HCT116 (cell line): ENCODE measurements around the gene C8A. TPM values are rescaled to one million over a fixed set of nuclear protein-coding genes. Genes with fewer than 3 reads are reported as not detected.

ENCODE experiments used
- ATAC-seq: fragments of 200-7000 bp; cut with Tn5 transposase; 2 replicates; pipeline ENCODE4 v1.9.1; 2020; ENCODE audit warnings: mild to moderate bottlenecking, moderate library complexity
- BruUV-seq: library from RNA; stranded (reverse); fragments of 400-500 nt; replicated peaks from 2 replicates; lab custom pipeline; 2021; lab: Mats Ljungman, UMichigan
- CTCF ChIA-PET: fragments of 300-600 bp; sonication (Branson Sonifier 250); formaldehyde crosslinking; loops from one replicate; lab custom pipeline; 2021; ENCODE audit warnings: antibody characterized with exemption; lab: Charles Lee
- POLR2A ChIA-PET: fragments of 300-600, 350-600 bp; sonication (Branson Sonifier 250); formaldehyde crosslinking; loops from one replicate; lab custom pipeline; 2021; ENCODE audit warnings: antibody characterized with exemption; lab: Charles Lee
- RAD21 ChIA-PET, 2 experiments: fragments of 300-600 bp; sonication (Branson Sonifier 250); formaldehyde crosslinking; loops; one replicate each; lab custom pipeline; 2023; ENCODE audit warnings: low total read pairs in 2 of 2; ENCODE audit not compliant: uncharacterized antibody in 2 of 2, unreplicated experiment in 2 of 2, low non-redundant PET in 1 of 2; lab: Charles Lee
- DNase-seq: peaks from one replicate; pipeline ENCODE4 v3.0.0-alpha.2; 2010; ENCODE audit warnings: low read depth, low spot score
- H2AFZ ChIP-seq: fragments of 200-600 bp; shearing (Covaris generic), sonication (generic); 2 replicates; pipeline ENCODE4 v1.6.1; 2017; ENCODE audit warnings: low read depth, mixed run types, mixed read lengths, antibody characterized with exemption, low read length; ENCODE audit not compliant: poor library complexity, severe bottlenecking
- H3K27ac ChIP-seq: 2 replicates; pipeline ENCODE4 v1.5.1; 2012; ENCODE audit warnings: low read depth, low read length
- H3K27me3 ChIP-seq: fragments of 200-600 bp; sonication (generic); 2 replicates; pipeline ENCODE4 v1.6.1; 2016; ENCODE audit warnings: mixed run types, low read length, mixed read lengths; ENCODE audit not compliant: insufficient read depth
- H3K36me3 ChIP-seq, 2 experiments: fragments of 200-500 bp in 1 of 2; fragments of 200-600 bp in 1 of 2; sonication (Bioruptor generic) in 1 of 2; sonication (generic) in 1 of 2; 2 replicates each; pipeline versions ENCODE4 v1.5.1 to v1.6.1; 2014 to 2016; ENCODE audit warnings: low read length in 2 of 2, inconsistent platforms in 1 of 2, mixed read lengths in 1 of 2, mixed run types in 1 of 2; ENCODE audit not compliant: insufficient read depth in 2 of 2, control insufficient read depth in 1 of 2
- H3K4me1 ChIP-seq, 2 experiments: fragments of 200-600 bp in 1 of 2; sonication (generic) in 1 of 2; 2 replicates each; pipeline versions ENCODE4 v1.5.1 to v1.6.1; 2012 to 2017; ENCODE audit warnings: low read length in 2 of 2, inconsistent platforms in 1 of 2, mild to moderate bottlenecking in 1 of 2, mixed read lengths in 1 of 2, mixed run types in 1 of 2, moderate library complexity in 1 of 2; ENCODE audit not compliant: insufficient read depth in 2 of 2, control insufficient read depth in 1 of 2
- H3K4me2 ChIP-seq: fragments of 200-600 bp; sonication (generic); 2 replicates; pipeline ENCODE4 v1.6.1; 2017; ENCODE audit warnings: mixed run types, low read length, mixed read lengths
- H3K4me3 ChIP-seq, 2 experiments: fragments of 200-600 bp in 1 of 2; sonication (generic) in 1 of 2; replicated peaks in 1 of 2; 2 replicates each; pipeline ENCODE4 v1.5.1; 2011 to 2016; ENCODE audit warnings: low read length in 2 of 2, control low read depth in 1 of 2, low read depth in 1 of 2, mild to moderate bottlenecking in 1 of 2, mixed read lengths in 1 of 2, mixed run types in 1 of 2
- H3K79me2 ChIP-seq: fragments of 200-600 bp; sonication (generic); 2 replicates; pipeline ENCODE4 v1.6.1; 2017; ENCODE audit warnings: mild to moderate bottlenecking, mixed run types, low read length, moderate library complexity, mixed read lengths; ENCODE audit not compliant: insufficient read depth
- H3K9ac ChIP-seq: fragments of 200-600 bp; sonication (generic); 2 replicates; pipeline ENCODE4 v1.6.1; 2016; ENCODE audit warnings: low read length, mixed read lengths
- H3K9me2 ChIP-seq: fragments of 200-600 bp; sonication (generic), shearing (Covaris generic); 2 replicates; pipeline ENCODE4 v1.6.1; 2017; ENCODE audit warnings: mixed run types, mild to moderate bottlenecking, moderate library complexity; ENCODE audit not compliant: insufficient read depth
- H3K9me3 ChIP-seq, 2 experiments: fragments of 200-500 bp in 1 of 2; fragments of 200-600 bp in 1 of 2; sonication (Bioruptor generic) in 1 of 2; sonication (generic) in 1 of 2; 2 replicates each; pipeline ENCODE4 v1.6.1; 2014 to 2017; ENCODE audit warnings: low read length in 2 of 2, mixed read lengths in 2 of 2, inconsistent platforms in 1 of 2, low read depth in 1 of 2, mild to moderate bottlenecking in 1 of 2, mixed run types in 1 of 2, moderate library complexity in 1 of 2; ENCODE audit not compliant: control insufficient read depth in 1 of 2, insufficient read depth in 1 of 2
- H4K20me1 ChIP-seq: fragments of 200-600 bp; sonication (generic), shearing (Covaris generic); 2 replicates; pipeline ENCODE4 v1.6.1; 2017; ENCODE audit warnings: mixed run types, mild to moderate bottlenecking, moderate library complexity; ENCODE audit not compliant: insufficient read depth
- CBX3 ChIP-seq: IDR thresholded peaks from 2 replicates; pipeline ENCODE4 v1.6.1; 2012; ENCODE audit warnings: low read depth
- CTCF ChIP-seq, 3 experiments: fragments of 200-600 bp in 1 of 3; sonication (generic) in 1 of 3; IDR thresholded peaks in 2 of 3; conservative IDR thresholded peaks in 1 of 3; 2 replicates each; pipeline ENCODE4 v1.5.1; 2012 to 2017; ENCODE audit warnings: low read depth in 2 of 3, low read length in 2 of 3, antibody characterized with exemption in 1 of 3, borderline replicate concordance in 1 of 3, control low read depth in 1 of 3, mild to moderate bottlenecking in 1 of 3, mixed read lengths in 1 of 3, mixed run types in 1 of 3, moderate library complexity in 1 of 3; ENCODE audit not compliant: insufficient read depth in 1 of 3
- EGR1 ChIP-seq: IDR thresholded peaks from 2 replicates; pipeline ENCODE4 v1.6.1; 2012; ENCODE audit warnings: low read depth
- ELF1 ChIP-seq: IDR thresholded peaks from 2 replicates; pipeline ENCODE4 v1.6.1; 2012; ENCODE audit warnings: low read depth, borderline replicate concordance
- FOSL1 ChIP-seq: IDR thresholded peaks from 2 replicates; pipeline ENCODE4 v1.6.1; 2012; ENCODE audit warnings: low read depth
- JUND ChIP-seq: IDR thresholded peaks from 2 replicates; pipeline ENCODE4 v1.6.1; 2012
- POLR2A ChIP-seq: IDR thresholded peaks from 2 replicates; pipeline ENCODE4 v1.7.0; 2011; ENCODE audit warnings: borderline replicate concordance; ENCODE audit not compliant: insufficient read depth, insufficient read length; ENCODE audit errors: extremely low read depth
- POLR2AphosphoS5 ChIP-seq: IDR thresholded peaks from 2 replicates; pipeline ENCODE4 v1.6.1; 2011; ENCODE audit warnings: mild to moderate bottlenecking, low read depth, low read length, moderate library complexity
- RAD21 ChIP-seq: IDR thresholded peaks from 2 replicates; pipeline ENCODE4 v1.6.1; 2012; ENCODE audit warnings: low read depth, mild to moderate bottlenecking
- SIN3A ChIP-seq: IDR thresholded peaks from 2 replicates; pipeline ENCODE4 v1.6.1; 2012; ENCODE audit warnings: low read depth
- SP1 ChIP-seq: IDR thresholded peaks from 2 replicates; pipeline ENCODE4 v1.6.1; 2012; ENCODE audit warnings: low read depth
- ZBTB33 ChIP-seq: IDR thresholded peaks from 2 replicates; pipeline ENCODE4 v1.6.1; 2011; ENCODE audit warnings: mild to moderate bottlenecking, low read length, moderate library complexity; ENCODE audit not compliant: insufficient replicate concordance; ENCODE audit errors: extremely low read depth
- ZNF274 ChIP-seq: fragments of 200-500 bp; sonication (Bioruptor generic); IDR thresholded peaks from 2 replicates; pipeline ENCODE4 v1.6.1; 2014; ENCODE audit warnings: mild to moderate bottlenecking, low read depth, low read length, inconsistent platforms
- intact Hi-C: fragments of 100-400 bp; cut with micrococcal nuclease; formaldehyde crosslinking; loops from 2 replicates; pipeline ENCODE4 v1.10.0; 2022
- total RNA-seq: library from RNA; stranded (reverse); gene quantifications from one replicate; pipeline ENCODE4 v1.2.1, GENCODE V29; 2021; ENCODE audit not compliant: unreplicated experiment
- TF ChIP-seq, protein P1 (sequence below): IDR thresholded peaks from 2 replicates; pipeline ENCODE4 v1.6.1; 2012
- TF ChIP-seq, protein P2 (sequence below): IDR thresholded peaks from 2 replicates; pipeline ENCODE4 v1.6.1; 2012

The C8A gene
- total RNA-seq, 1 experiment from 2014 or later, result 0.10 TPM

DNA sequence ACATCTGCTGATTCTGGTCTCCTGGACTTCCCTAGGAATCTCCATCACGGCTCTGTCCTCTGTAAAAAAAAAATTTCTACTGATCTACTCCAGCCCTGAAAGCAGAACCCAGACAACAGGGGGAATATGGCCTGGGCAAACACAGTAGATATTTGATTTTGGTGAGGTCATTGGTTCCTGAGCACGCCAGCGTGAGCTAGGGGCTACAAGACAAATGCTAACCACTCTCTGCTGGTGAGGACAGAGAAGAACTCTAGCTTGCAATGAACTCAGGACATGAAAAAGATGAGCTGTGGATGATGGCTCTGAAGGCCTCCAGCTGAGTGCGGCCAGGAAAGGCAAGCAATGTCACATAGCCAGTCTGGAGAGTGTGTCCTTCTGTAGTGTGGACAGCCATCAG, 18.2 kb upstream of the C8A start:
- no TSS peak for BruUV-seq
- ATAC-seq, result no peak
- Histone ChIP-seq H3K27me3 (peaks cover 26% of the 10 kb centered on the region; the same call in 1 of the 2 replicates), H3K27ac (no peak overlapping the region), H3K4me2 (no peak overlapping the region), H3K9me2 (no peaks in the 10 kb centered on the region), H3K9ac (no peak overlapping the region), H3K4me1 (peaks cover 0 to 3% of the 10 kb centered on the region in 2 experiments; a peak in 1 of 4 replicates), H3K4me3 (no peak overlapping the region), H4K20me1 (no peaks in the 10 kb centered on the region), H3K36me3 (no peaks in the 10 kb centered on the region; a peak in 1 of 4 replicates), H3K79me2 (no peaks in the 10 kb centered on the region), H3K9me3 (no peaks in the 10 kb centered on the region), H2AFZ (no peak overlapping the region)
- DNase-seq, result no peak
- intact Hi-C loops, result no loop called here
- ChIA-PET RAD21 (no interaction called here), POLR2A (no interaction called here), CTCF (no interaction called here)
- TF ChIP-seq FOSL1 (no peak), SP1 (no peak), JUND (no peak), RAD21 (no peak), CBX3 (no peak), ZNF274 (no peak), EGR1 (no peak), SIN3A (no peak)
- TF ChIP-seq, protein P1, sequence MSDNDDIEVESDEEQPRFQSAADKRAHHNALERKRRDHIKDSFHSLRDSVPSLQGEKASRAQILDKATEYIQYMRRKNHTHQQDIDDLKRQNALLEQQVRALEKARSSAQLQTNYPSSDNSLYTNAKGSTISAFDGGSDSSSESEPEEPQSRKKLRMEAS, result no peak
- TF ChIP-seq, protein P2, sequence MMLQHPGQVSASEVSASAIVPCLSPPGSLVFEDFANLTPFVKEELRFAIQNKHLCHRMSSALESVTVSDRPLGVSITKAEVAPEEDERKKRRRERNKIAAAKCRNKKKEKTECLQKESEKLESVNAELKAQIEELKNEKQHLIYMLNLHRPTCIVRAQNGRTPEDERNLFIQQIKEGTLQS, result no peak

GRCh38 chr1:56837244-56837939, 17.2 kb upstream of the C8A start:
- DNase-seq, result no peak
- Histone ChIP-seq H3K27me3 (peaks cover 27% of the 10 kb centered on the region; the same call in 1 of the 2 replicates), H3K9me2 (no peaks in the 10 kb centered on the region), H3K9me3 (no peaks in the 10 kb centered on the region), H3K36me3 (no peaks in the 10 kb centered on the region; a peak in 1 of 4 replicates), H3K27ac (no peak overlapping the region), H3K4me2 (no peak overlapping the region), H2AFZ (no peak overlapping the region), H3K4me3 (no peak overlapping the region), H3K4me1 (no peaks in the 10 kb centered on the region), H3K79me2 (no peaks in the 10 kb centered on the region), H3K9ac (no peak overlapping the region), H4K20me1 (no peaks in the 10 kb centered on the region)
- no TSS peak for BruUV-seq
- intact Hi-C loops, result no loop called here
- ATAC-seq, result no peak
- CTCF ChIA-PET, result no interaction called here
- POLR2A ChIA-PET, result no interaction called here
- RAD21 ChIA-PET, result interaction anchor here in 1 of 2 experiments (0.7 kb wide), 1 partner anchor 49 kb away, joined by 5 read pairs; no protein-coding TSS in a partner anchor
- TF ChIP-seq, protein P1, result no peak
- TF ChIP-seq SP1 (no peak), ZBTB33 (no peak), ELF1 (no peak), POLR2AphosphoS5 (no peak), POLR2A (no peak), SIN3A (no peak), JUND (no peak), RAD21 (no peak), CTCF (IDR thresholded peaks at IDR 0.05 in 2 of 3, conservative IDR thresholded peaks at IDR 0.05 in 1 of 3; ENCODE audit: borderline replicate concordance in 1 of 3, insufficient read depth in 1 of 3, low read depth in 2 of 3, low read length in 2 of 3) (no peak), CBX3 (no peak), FOSL1 (no peak)
